GM23338 (cell line): ENCODE data around the gene PCSK6. TPM values are rescaled to one million over a fixed set of nuclear protein-coding genes. Genes with fewer than 3 reads are reported as not detected.

Experiments
- ATAC-seq: fragments of 200-7000 bp; cut with Tn5 transposase; 3 replicates; pipeline ENCODE4 v1.9.1; 2020
- DNase-seq: peaks from one replicate; pipeline ENCODE4 v3.0.0-alpha.2; 2015; ENCODE audit warnings: low spot score
- H2AFZ ChIP-seq: fragments of 200-600 bp; sonication (generic); 2 replicates; pipeline ENCODE4 v1.8.0; 2016; ENCODE audit warnings: antibody characterized with exemption, mild to moderate bottlenecking, moderate library complexity
- H3F3A ChIP-seq: fragments of 200-600 bp; sonication (generic); replicated peaks from 2 replicates; pipeline ENCODE4 v1.8.0; 2017; ENCODE audit warnings: antibody characterized with exemption, mixed run types, low read depth
- H3K27ac ChIP-seq: fragments of 200-600 bp; sonication (generic); 2 replicates; pipeline ENCODE4 v1.6.1; 2016; ENCODE audit warnings: low read depth
- H3K27me3 ChIP-seq: fragments of 200-600 bp; sonication (generic); 2 replicates; pipeline ENCODE4 v1.8.0; 2016; ENCODE audit warnings: mild to moderate bottlenecking, mixed run types, moderate library complexity; ENCODE audit not compliant: insufficient read depth
- H3K36me3 ChIP-seq: fragments of 200-600 bp; sonication (generic); 2 replicates; pipeline ENCODE4 v1.8.0; 2016; ENCODE audit warnings: mild to moderate bottlenecking; ENCODE audit not compliant: insufficient read depth
- H3K4me1 ChIP-seq: fragments of 200-600 bp; sonication (generic); 2 replicates; pipeline ENCODE4 v1.8.0; 2016; ENCODE audit warnings: mild to moderate bottlenecking, moderate library complexity; ENCODE audit not compliant: insufficient read depth
- H3K4me2 ChIP-seq: fragments of 200-600 bp; sonication (generic); 2 replicates; pipeline ENCODE4 v1.7.1; 2017; ENCODE audit warnings: mixed run types
- H3K4me3 ChIP-seq: fragments of 200-600 bp; sonication (generic); 2 replicates; pipeline ENCODE4 v1.6.1; 2016; ENCODE audit warnings: mixed run types
- H3K79me2 ChIP-seq: fragments of 200-600 bp; sonication (generic); replicated peaks from 2 replicates; pipeline ENCODE4 v1.8.0; 2017; ENCODE audit warnings: mild to moderate bottlenecking; ENCODE audit not compliant: insufficient read depth
- H3K9me2 ChIP-seq: fragments of 200-600 bp; sonication (generic); 2 replicates; pipeline ENCODE4 v1.8.0; 2017; ENCODE audit not compliant: insufficient read depth
- H4K20me1 ChIP-seq: fragments of 200-600 bp; sonication (generic); replicated peaks from 2 replicates; pipeline ENCODE4 v1.8.0; 2017; ENCODE audit warnings: mild to moderate bottlenecking; ENCODE audit not compliant: insufficient read depth
- H3K27ac Mint-ChIP-seq: 2 replicates; pipeline ENCODE4 v1.8.0; 2020; ENCODE audit warnings: inconsistent platforms, mild to moderate bottlenecking, moderate library complexity, mixed read lengths
- H3K27me3 Mint-ChIP-seq: 3 replicates; pipeline ENCODE4 v1.8.0; 2022; ENCODE audit warnings: low read depth, mild to moderate bottlenecking, moderate library complexity, mixed read lengths, inconsistent platforms; ENCODE audit not compliant: insufficient read depth, poor library complexity
- H3K36me3 Mint-ChIP-seq: 3 replicates; pipeline ENCODE4 v1.8.0; 2021; ENCODE audit warnings: low read depth, mild to moderate bottlenecking, inconsistent platforms, moderate library complexity, mixed read lengths
- H3K4me1 Mint-ChIP-seq: 3 replicates; pipeline ENCODE4 v1.8.0; 2020; ENCODE audit warnings: mild to moderate bottlenecking, inconsistent platforms, mixed read lengths
- H3K4me3 Mint-ChIP-seq: 3 replicates; pipeline ENCODE4 v1.8.0; 2021; ENCODE audit warnings: moderate library complexity, mild to moderate bottlenecking, inconsistent platforms, mixed read lengths
- H3K9me3 Mint-ChIP-seq: 3 replicates; pipeline ENCODE4 v1.8.0; 2020; ENCODE audit warnings: moderate library complexity, mild to moderate bottlenecking, inconsistent platforms, mixed read lengths
- CREB1 ChIP-seq: fragments of 250-450 bp; sonication (Bioruptor Pico); IDR thresholded peaks from 2 replicates; pipeline ENCODE4 v1.5.0; 2020; ENCODE audit warnings: low read depth, mild to moderate bottlenecking, moderate library complexity
- CTCF ChIP-seq, 2 experiments: fragments of 200-600 bp in 1 of 2; sonication (generic) in 1 of 2; conservative IDR thresholded peaks; 2 replicates each; pipeline versions ENCODE4 v1.5.1 to v1.6.1; 2016 to 2017; ENCODE audit warnings: antibody characterized with exemption in 2 of 2, low read depth in 2 of 2, mild to moderate bottlenecking in 2 of 2, moderate library complexity in 1 of 2
- EZH2 ChIP-seq: fragments of 200-600 bp; sonication (generic); IDR thresholded peaks from one replicate; pipeline ENCODE4 v1.8.0; 2017; ENCODE audit warnings: antibody characterized with exemption, mild to moderate bottlenecking, low read depth; ENCODE audit not compliant: unreplicated experiment
- EZH2phosphoT487 ChIP-seq: fragments of 200-600 bp; sonication (generic); IDR thresholded peaks from one replicate; pipeline ENCODE4 v1.8.1; 2018; ENCODE audit warnings: antibody characterized with exemption; ENCODE audit not compliant: unreplicated experiment
- JUNB ChIP-seq: IDR thresholded peaks from one replicate; pipeline ENCODE4 v1.6.1; 2016; ENCODE audit warnings: antibody characterized with exemption; ENCODE audit not compliant: unreplicated experiment
- NANOG ChIP-seq: IDR thresholded peaks from 2 replicates; pipeline ENCODE4 v1.6.1; 2016; ENCODE audit warnings: antibody characterized with exemption, borderline replicate concordance
- POLR2AphosphoS5 ChIP-seq: IDR thresholded peaks from 2 replicates; pipeline ENCODE4 v1.6.1; 2016; ENCODE audit warnings: antibody characterized with exemption, low read depth
- STAT1 ChIP-seq: IDR thresholded peaks from one replicate; pipeline ENCODE4 v1.6.1; 2016; ENCODE audit warnings: antibody characterized with exemption; ENCODE audit not compliant: unreplicated experiment
- ZNF114 ChIP-seq: fragments of 250-450 bp; sonication (Bioruptor Pico); IDR thresholded peaks from 2 replicates; pipeline ENCODE4 v1.5.0; 2020; ENCODE audit warnings: mild to moderate bottlenecking, moderate library complexity
- polyA plus RNA-seq: library from polyadenylated mRNA; unstranded; fragments of >200 nt; fragmentation: Nextera tagmentation; extraction: Ambion mirVana; gene quantifications from 2 replicates; pipeline ENCODE4 v1.2.1, GENCODE V29; 2016
- total RNA-seq: library from RNA; depleted of rRNA; stranded (reverse); fragments of >200 nt; shearing (Covaris generic); gene quantifications from 2 replicates; pipeline ENCODE4 v1.2.3, GENCODE V29; 2014
- TF ChIP-seq, protein P1 (sequence below): IDR thresholded peaks from 2 replicates; pipeline ENCODE4 v1.6.1; 2016; ENCODE audit warnings: antibody characterized with exemption
- TF ChIP-seq, protein P2 (sequence below): IDR thresholded peaks from one replicate; pipeline ENCODE4 v1.6.1; 2018; ENCODE audit warnings: antibody characterized with exemption; ENCODE audit not compliant: unreplicated experiment

PCSK6 gene
- total and polyA plus RNA-seq, 2 experiments from 2014 or later = 1.7 to 6.7 TPM

GRCh38 chr15:101346928-101347327 lies 142.6 kb downstream of the PCSK6 start (continued):
- TF ChIP-seq CTCF (conservative IDR thresholded peaks at IDR 0.05; ENCODE audit: low read depth in 2 of 2) = no peak
- TF ChIP-seq, protein P1, sequence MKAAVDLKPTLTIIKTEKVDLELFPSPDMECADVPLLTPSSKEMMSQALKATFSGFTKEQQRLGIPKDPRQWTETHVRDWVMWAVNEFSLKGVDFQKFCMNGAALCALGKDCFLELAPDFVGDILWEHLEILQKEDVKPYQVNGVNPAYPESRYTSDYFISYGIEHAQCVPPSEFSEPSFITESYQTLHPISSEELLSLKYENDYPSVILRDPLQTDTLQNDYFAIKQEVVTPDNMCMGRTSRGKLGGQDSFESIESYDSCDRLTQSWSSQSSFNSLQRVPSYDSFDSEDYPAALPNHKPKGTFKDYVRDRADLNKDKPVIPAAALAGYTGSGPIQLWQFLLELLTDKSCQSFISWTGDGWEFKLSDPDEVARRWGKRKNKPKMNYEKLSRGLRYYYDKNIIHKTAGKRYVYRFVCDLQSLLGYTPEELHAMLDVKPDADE = no peak
- TF ChIP-seq EZH2 = no peak
- no peak for TF ChIP-seq NANOG

DNA sequence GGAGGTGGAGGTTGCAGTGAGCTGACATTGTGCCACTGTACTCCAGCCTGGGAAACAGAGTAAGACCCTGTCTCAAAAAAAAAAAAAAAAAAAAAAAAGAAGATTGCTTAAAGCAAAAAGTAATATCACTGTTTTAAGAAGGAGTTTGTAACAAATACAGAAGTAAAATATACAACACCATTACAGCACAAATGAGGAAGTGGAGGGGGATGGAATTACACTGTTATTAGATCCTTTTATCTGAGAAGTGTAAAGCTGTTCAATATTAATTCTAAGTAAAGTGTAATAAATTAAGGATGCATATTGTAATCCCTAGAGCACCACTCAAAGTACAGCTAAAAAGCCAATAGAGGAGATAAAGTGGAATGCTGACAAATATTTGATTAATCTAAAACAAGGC lies 147.5 kb downstream of the PCSK6 start:
- Histone ChIP-seq H3K27me3 (no peaks in the 10 kb centered on the region), H2AFZ (no peak overlapping the region), H3K4me2 (no peak overlapping the region), H3K27ac (no peak overlapping the region), H3K36me3 (no peaks in the 10 kb centered on the region), H3K9me2 (no peaks in the 10 kb centered on the region), H3K4me1 (no peaks in the 10 kb centered on the region), H3K4me3 (no peak overlapping the region), H3F3A (no peaks in the 10 kb centered on the region), H4K20me1 (no peaks in the 10 kb centered on the region), H3K79me2 (no peaks in the 10 kb centered on the region)
- H3K27ac Mint-ChIP-seq = no peak overlapping the region
- H3K4me3 Mint-ChIP-seq = no peak overlapping the region
- H3K36me3 Mint-ChIP-seq = no peaks in the 10 kb centered on the region
- no peaks in the 10 kb centered on the region for H3K4me1 Mint-ChIP-seq
- no peak for DNase-seq
- ATAC-seq = no peak
- H3K27me3 Mint-ChIP-seq = peaks cover 3% of the 10 kb centered on the region
- H3K9me3 Mint-ChIP-seq = no peaks in the 10 kb centered on the region
- no peak for TF ChIP-seq CREB1 (CRISPR knock-in tag)
- no peak for TF ChIP-seq STAT1
- TF ChIP-seq EZH2 = no peak
- no peak for TF ChIP-seq EZH2phosphoT487
- TF ChIP-seq, protein P2, sequence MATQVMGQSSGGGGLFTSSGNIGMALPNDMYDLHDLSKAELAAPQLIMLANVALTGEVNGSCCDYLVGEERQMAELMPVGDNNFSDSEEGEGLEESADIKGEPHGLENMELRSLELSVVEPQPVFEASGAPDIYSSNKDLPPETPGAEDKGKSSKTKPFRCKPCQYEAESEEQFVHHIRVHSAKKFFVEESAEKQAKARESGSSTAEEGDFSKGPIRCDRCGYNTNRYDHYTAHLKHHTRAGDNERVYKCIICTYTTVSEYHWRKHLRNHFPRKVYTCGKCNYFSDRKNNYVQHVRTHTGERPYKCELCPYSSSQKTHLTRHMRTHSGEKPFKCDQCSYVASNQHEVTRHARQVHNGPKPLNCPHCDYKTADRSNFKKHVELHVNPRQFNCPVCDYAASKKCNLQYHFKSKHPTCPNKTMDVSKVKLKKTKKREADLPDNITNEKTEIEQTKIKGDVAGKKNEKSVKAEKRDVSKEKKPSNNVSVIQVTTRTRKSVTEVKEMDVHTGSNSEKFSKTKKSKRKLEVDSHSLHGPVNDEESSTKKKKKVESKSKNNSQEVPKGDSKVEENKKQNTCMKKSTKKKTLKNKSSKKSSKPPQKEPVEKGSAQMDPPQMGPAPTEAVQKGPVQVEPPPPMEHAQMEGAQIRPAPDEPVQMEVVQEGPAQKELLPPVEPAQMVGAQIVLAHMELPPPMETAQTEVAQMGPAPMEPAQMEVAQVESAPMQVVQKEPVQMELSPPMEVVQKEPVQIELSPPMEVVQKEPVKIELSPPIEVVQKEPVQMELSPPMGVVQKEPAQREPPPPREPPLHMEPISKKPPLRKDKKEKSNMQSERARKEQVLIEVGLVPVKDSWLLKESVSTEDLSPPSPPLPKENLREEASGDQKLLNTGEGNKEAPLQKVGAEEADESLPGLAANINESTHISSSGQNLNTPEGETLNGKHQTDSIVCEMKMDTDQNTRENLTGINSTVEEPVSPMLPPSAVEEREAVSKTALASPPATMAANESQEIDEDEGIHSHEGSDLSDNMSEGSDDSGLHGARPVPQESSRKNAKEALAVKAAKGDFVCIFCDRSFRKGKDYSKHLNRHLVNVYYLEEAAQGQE = no peak
- TF ChIP-seq POLR2AphosphoS5 = no peak
- TF ChIP-seq ZNF114 (CRISPR knock-in tag) = no peak
- TF ChIP-seq, protein P1 = no peak
- TF ChIP-seq JUNB = no peak
- TF ChIP-seq NANOG = no peak
- TF ChIP-seq CTCF (conservative IDR thresholded peaks at IDR 0.05; ENCODE audit: low read depth in 2 of 2) = no peak
